ENCODE data around the gene ARMH3.

DNA sequence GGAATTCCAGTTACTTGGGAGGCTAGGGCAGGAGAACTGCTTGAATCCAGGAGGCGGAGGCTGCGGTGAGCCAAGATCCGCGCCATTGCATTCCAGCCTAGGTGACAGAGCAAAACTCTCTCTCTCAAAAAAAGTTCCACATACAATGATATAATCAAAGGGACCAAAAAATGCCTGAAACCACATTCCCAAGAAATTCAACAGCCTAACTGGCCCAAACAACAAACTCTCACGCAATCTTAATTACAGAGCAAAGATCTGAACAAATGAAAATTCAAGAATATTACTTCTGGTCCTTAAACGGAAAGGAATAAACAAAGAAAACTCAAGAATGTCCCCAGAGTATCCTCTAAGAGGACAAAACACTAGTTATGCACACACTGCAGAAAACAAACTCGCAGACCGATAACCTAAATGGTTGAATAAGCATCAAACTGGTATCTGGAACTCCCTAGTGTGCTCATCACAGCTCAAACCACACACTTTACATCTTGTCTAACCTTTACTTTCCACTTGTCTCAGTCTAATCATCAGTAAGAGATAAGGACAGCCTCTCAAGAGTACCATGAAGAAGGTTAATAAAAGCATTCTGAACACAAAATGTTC is 241.4 kb downstream of the ARMH3 start:
- TF ChIP-seq POLR2A (IDR thresholded peaks at IDR 0.05) (no peak), EP300 (IDR thresholded peaks at IDR 0.05; ENCODE audit: low read depth) (no peak)
- TF ChIP-seq, protein P1, sequence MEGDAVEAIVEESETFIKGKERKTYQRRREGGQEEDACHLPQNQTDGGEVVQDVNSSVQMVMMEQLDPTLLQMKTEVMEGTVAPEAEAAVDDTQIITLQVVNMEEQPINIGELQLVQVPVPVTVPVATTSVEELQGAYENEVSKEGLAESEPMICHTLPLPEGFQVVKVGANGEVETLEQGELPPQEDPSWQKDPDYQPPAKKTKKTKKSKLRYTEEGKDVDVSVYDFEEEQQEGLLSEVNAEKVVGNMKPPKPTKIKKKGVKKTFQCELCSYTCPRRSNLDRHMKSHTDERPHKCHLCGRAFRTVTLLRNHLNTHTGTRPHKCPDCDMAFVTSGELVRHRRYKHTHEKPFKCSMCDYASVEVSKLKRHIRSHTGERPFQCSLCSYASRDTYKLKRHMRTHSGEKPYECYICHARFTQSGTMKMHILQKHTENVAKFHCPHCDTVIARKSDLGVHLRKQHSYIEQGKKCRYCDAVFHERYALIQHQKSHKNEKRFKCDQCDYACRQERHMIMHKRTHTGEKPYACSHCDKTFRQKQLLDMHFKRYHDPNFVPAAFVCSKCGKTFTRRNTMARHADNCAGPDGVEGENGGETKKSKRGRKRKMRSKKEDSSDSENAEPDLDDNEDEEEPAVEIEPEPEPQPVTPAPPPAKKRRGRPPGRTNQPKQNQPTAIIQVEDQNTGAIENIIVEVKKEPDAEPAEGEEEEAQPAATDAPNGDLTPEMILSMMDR (IDR thresholded peaks at IDR 0.05): no peak
